B cell (primary cell): ENCODE measurements around the gene PWWP2B. TPM values are rescaled to one million over a fixed set of nuclear protein-coding genes. Genes with fewer than 3 reads are reported as not detected.

Experiments
- ATAC-seq: fragments of 200-7000 bp; cut with Tn5 transposase; one replicate; pipeline ENCODE4 v1.10.0; 2021; ENCODE audit warnings: low read depth, mild to moderate bottlenecking, moderate number of reproducible peaks, moderate library complexity
- CTCF ChIA-PET: fragments of 350-600 bp; sonication (Branson Sonifier 250); formaldehyde crosslinking; loops from one replicate; lab custom pipeline; 2021; ENCODE audit warnings: antibody characterized with exemption, inconsistent platforms; lab: Charles Lee
- POLR2A ChIA-PET: fragments of 350-600 bp; sonication (Branson Sonifier 250); formaldehyde crosslinking; loops from one replicate; lab custom pipeline; 2021; ENCODE audit warnings: antibody characterized with exemption; lab: Charles Lee
- DNase-seq: peaks from one replicate; pipeline ENCODE4 v3.0.0; 2013
- H2AFZ ChIP-seq: 2 replicates; pipeline ENCODE4 v1.6.1; 2012; ENCODE audit warnings: mild to moderate bottlenecking, low read depth, low read length; ENCODE audit not compliant: insufficient read depth, poor library complexity, severe bottlenecking
- H3K27ac ChIP-seq, 2 donors: 1 replicate in 1 of 2; 2 replicates in 1 of 2; pipeline ENCODE4 v1.5.1; 2012 to 2013; ENCODE audit warnings: low read length in 2 of 2, mild to moderate bottlenecking in 2 of 2, moderate library complexity in 1 of 2
- H3K27me3 ChIP-seq, 4 experiments: fragments of 200-600 bp in 1 of 4; sonication (generic) in 1 of 4; replicated peaks in 1 of 4; 1 replicate in 2 of 4; 2 replicates in 2 of 4; pipeline versions ENCODE4 v1.6.1 to v1.7.0; 2013 to 2016; ENCODE audit warnings: low read length in 3 of 4, mild to moderate bottlenecking in 2 of 4, mixed read lengths in 1 of 4, moderate library complexity in 1 of 4; ENCODE audit not compliant: insufficient read depth in 4 of 4, control insufficient read depth in 3 of 4; ENCODE audit errors: control extremely low read depth in 1 of 4
- H3K36me3 ChIP-seq, 2 experiments: replicated peaks in 1 of 2; 1 replicate in 1 of 2; 2 replicates in 1 of 2; pipeline versions ENCODE4 v1.6.1 to v1.7.1; 2013; ENCODE audit warnings: low read length in 1 of 2; ENCODE audit not compliant: insufficient read depth in 2 of 2, control insufficient read depth in 1 of 2; ENCODE audit errors: control extremely low read depth in 1 of 2, extremely low read depth in 1 of 2
- H3K4me1 ChIP-seq, 2 donors: fragments of 200-600 bp in 1 of 2; sonication (generic) in 1 of 2; 1 replicate in 1 of 2; 2 replicates in 1 of 2; pipeline versions ENCODE4 v1.5.1 to v1.6.1; 2013 to 2017; ENCODE audit warnings: low read length in 2 of 2; ENCODE audit not compliant: control insufficient read depth in 2 of 2, insufficient read depth in 2 of 2
- H3K4me2 ChIP-seq: replicated peaks from 2 replicates; pipeline ENCODE3; 2012; ENCODE audit warnings: mild to moderate bottlenecking, low read depth, low read length; ENCODE audit not compliant: poor library complexity, severe bottlenecking
- H3K4me3 ChIP-seq, 5 experiments: fragments of 200-600 bp in 1 of 5; sonication (generic) in 1 of 5; 1 replicate in 3 of 5; 2 replicates in 2 of 5; pipeline versions ENCODE4 v1.5.1 to v1.7.0; 2011 to 2016; ENCODE audit warnings: low read length in 4 of 5, mild to moderate bottlenecking in 4 of 5, low read depth in 2 of 5, control low read depth in 1 of 5, moderate library complexity in 1 of 5; ENCODE audit not compliant: insufficient read depth in 1 of 5; ENCODE audit errors: control extremely low read depth in 1 of 5, extremely low read depth in 1 of 5
- H3K79me2 ChIP-seq: fragments of 200-600 bp; sonication (generic); one replicate; pipeline ENCODE4 v1.6.0; 2016; ENCODE audit warnings: low read length; ENCODE audit not compliant: control insufficient read depth, insufficient read depth
- H3K9ac ChIP-seq: fragments of 200-600 bp; sonication (generic); 2 replicates; pipeline ENCODE4 v1.6.1; 2017; ENCODE audit warnings: mild to moderate bottlenecking, low read length, moderate library complexity
- H3K9me3 ChIP-seq, 3 donors: one replicate each; pipeline versions ENCODE4 v1.6.1 to v1.7.1; 2013; ENCODE audit warnings: low read length in 2 of 3; ENCODE audit not compliant: control insufficient read depth in 2 of 3, insufficient read depth in 1 of 3; ENCODE audit errors: control extremely low read depth in 1 of 3
- H4K20me1 ChIP-seq: 2 replicates; pipeline ENCODE4 v1.6.0; 2012; ENCODE audit warnings: mild to moderate bottlenecking, low read length; ENCODE audit not compliant: insufficient read depth, control insufficient read depth, poor library complexity, severe bottlenecking
- H3K27ac Mint-ChIP-seq: one replicate; pipeline ENCODE4 v1.8.0; 2021; ENCODE audit warnings: mixed read lengths
- H3K27me3 Mint-ChIP-seq: one replicate; pipeline ENCODE4 v1.8.0; 2021; ENCODE audit warnings: mixed read lengths
- H3K4me1 Mint-ChIP-seq: one replicate; pipeline ENCODE4 v1.8.0; 2021; ENCODE audit warnings: mixed read lengths
- H3K4me3 Mint-ChIP-seq: one replicate; pipeline ENCODE4 v1.8.0; 2021; ENCODE audit warnings: mixed read lengths
- H3K9me3 Mint-ChIP-seq: one replicate; pipeline ENCODE4 v1.8.0; 2022; ENCODE audit warnings: mixed read lengths; ENCODE audit not compliant: insufficient read depth
- EZH2 ChIP-seq: IDR thresholded peaks from 2 replicates; pipeline ENCODE4 v1.6.1; 2012; ENCODE audit warnings: borderline replicate concordance, low read depth, mild to moderate bottlenecking, moderate library complexity, low read length; ENCODE audit not compliant: insufficient read depth, poor library complexity, severe bottlenecking
- WGBS: methylation state at CpG from one replicate; pipeline ENCODE4 v1.1.5; 2013; ENCODE audit warnings: missing lambda C conversion rate; ENCODE audit not compliant: insufficient coverage; 5-methylcytosine and 5-hydroxymethylcytosine counted together
- intact Hi-C: fragments of 100-400 bp; cut with micrococcal nuclease; formaldehyde crosslinking; loops from one replicate; pipeline ENCODE4 v1.10.0; 2022
- polyA plus RNA-seq: library from polyadenylated mRNA; depleted of rRNA; stranded (reverse); fragments of >200 nt; gene quantifications from 2 replicates; pipeline ENCODE4 v1.2.3, GENCODE V29; 2012
- total RNA-seq, 2 donors: library from RNA; stranded (reverse); fragments of 120-200 nt in 1 of 2; gene quantifications; 1 replicate in 1 of 2; 2 replicates in 1 of 2; pipeline versions ENCODE4 v1.2.3 to v1.2.4, GENCODE V29; 2013 to 2022
- TF ChIP-seq, protein P1 (sequence below): fragments of 200-600 bp; IDR thresholded peaks from one replicate; pipeline ENCODE4 v1.8.0; 2022; ENCODE audit warnings: antibody characterized with exemption, mild to moderate bottlenecking

The PWWP2B gene
- total and polyA plus RNA-seq, 2 donors (not counting 1 experiment from before 2014, with no cell fraction given) = 13.6 to 34.4 TPM

DNA sequence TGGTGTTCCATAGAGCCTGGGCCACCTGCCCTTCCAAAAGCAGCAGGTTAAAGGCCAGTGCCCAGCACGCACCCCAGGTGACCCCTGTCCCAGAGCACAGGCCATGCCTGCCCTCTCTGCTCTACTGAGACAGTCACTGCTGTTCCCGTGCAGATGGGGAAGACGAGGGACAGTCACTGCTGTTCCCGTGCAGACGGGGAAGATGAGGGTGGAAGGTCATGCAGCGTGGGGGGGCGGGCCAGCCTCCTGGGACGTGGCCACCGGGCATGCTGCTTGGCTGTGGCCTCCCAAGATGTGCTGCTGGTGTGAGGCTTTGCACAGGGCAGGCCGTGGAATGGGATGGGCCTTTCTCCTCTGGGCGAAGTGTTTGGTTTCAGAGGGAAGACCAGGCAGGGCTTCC, 46.6 kb upstream of the PWWP2B start:
- no peak overlapping the region for H2AFZ ChIP-seq
- no peaks in the 10 kb centered on the region for H3K79me2 ChIP-seq
- H3K4me3 Mint-ChIP-seq = no peak overlapping the region
- ATAC-seq (no peak), DNase-seq (no peak)
- 94% methylated on average over 11 of the region's 11 CpGs for WGBS
- POLR2A ChIA-PET = no interaction called here
- no peak overlapping the region for H3K4me2 ChIP-seq
- H3K4me3 ChIP-seq = no peak overlapping the region
- peaks cover 12% of the 10 kb centered on the region for H3K4me1 Mint-ChIP-seq
- no peak overlapping the region for H3K9ac ChIP-seq
- H3K27me3 ChIP-seq = no peaks in the 10 kb centered on the region
- H3K9me3 ChIP-seq = peaks cover 0 to 3% (median 0%) of the 10 kb centered on the region in 3 donors
- intact Hi-C loops = no loop called here
- no peak overlapping the region for H3K27ac ChIP-seq
- no peaks in the 10 kb centered on the region for H3K27me3 Mint-ChIP-seq
- peaks cover 0 to 4% of the 10 kb centered on the region in 2 experiments for H3K36me3 ChIP-seq
- CTCF ChIA-PET = interaction anchor here (1.1 to 1.4 kb wide), 2 partner anchors 11 to 12 kb away, joined by 3 read pairs; no protein-coding TSS in a partner anchor
- TF ChIP-seq, protein P1, sequence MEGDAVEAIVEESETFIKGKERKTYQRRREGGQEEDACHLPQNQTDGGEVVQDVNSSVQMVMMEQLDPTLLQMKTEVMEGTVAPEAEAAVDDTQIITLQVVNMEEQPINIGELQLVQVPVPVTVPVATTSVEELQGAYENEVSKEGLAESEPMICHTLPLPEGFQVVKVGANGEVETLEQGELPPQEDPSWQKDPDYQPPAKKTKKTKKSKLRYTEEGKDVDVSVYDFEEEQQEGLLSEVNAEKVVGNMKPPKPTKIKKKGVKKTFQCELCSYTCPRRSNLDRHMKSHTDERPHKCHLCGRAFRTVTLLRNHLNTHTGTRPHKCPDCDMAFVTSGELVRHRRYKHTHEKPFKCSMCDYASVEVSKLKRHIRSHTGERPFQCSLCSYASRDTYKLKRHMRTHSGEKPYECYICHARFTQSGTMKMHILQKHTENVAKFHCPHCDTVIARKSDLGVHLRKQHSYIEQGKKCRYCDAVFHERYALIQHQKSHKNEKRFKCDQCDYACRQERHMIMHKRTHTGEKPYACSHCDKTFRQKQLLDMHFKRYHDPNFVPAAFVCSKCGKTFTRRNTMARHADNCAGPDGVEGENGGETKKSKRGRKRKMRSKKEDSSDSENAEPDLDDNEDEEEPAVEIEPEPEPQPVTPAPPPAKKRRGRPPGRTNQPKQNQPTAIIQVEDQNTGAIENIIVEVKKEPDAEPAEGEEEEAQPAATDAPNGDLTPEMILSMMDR = no peak
- no peak for TF ChIP-seq EZH2
- no peaks in the 10 kb centered on the region for H3K9me3 Mint-ChIP-seq
- no peaks in the 10 kb centered on the region for H4K20me1 ChIP-seq
- peaks cover 0 to 7% of the 10 kb centered on the region in 2 donors for H3K4me1 ChIP-seq
- H3K27ac Mint-ChIP-seq = no peak overlapping the region

DNA sequence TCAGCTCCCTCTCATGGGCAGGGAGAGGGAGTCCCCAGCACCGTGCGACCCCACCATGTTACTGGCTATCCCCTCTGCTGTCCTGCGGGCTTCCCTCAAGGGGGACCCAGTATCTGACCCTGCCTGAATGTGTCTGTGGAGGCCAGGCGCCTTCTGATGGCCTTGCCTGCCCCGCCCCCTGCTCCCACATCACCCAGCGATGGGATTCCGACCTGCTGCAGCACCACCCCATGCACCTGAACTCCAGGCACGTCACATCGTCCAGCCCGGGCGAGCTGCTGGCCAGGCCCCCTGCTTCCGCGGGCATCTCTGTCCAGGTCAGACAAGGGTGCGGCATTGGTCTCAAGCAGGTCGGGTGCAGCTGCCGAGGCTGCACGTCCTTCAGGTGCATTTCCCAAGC, 46.1 kb upstream of the PWWP2B start:
- no peak for ATAC-seq
- peaks cover 0 to 7% of the 10 kb centered on the region in 2 donors for H3K4me1 ChIP-seq
- intact Hi-C loops = no loop called here

More for the DNA sequence above, 46.1 kb upstream of the PWWP2B start:
- Histone ChIP-seq H2AFZ (no peak overlapping the region), H3K79me2 (no peaks in the 10 kb centered on the region), H3K4me2 (no peak overlapping the region), H3K4me3 (no peak overlapping the region), H3K9ac (no peak overlapping the region), H3K27me3 (no peaks in the 10 kb centered on the region), H3K27ac (no peak overlapping the region), H3K9me3 (peaks cover 0 to 3% (median 0%) of the 10 kb centered on the region in 3 donors), H4K20me1 (no peaks in the 10 kb centered on the region), H3K36me3 (peaks cover 0 to 4% of the 10 kb centered on the region in 2 experiments)
- Mint-ChIP-seq H3K27me3 (no peaks in the 10 kb centered on the region), H3K4me1 (peaks cover 12% of the 10 kb centered on the region), H3K4me3 (no peak overlapping the region), H3K27ac (no peak overlapping the region), H3K9me3 (no peaks in the 10 kb centered on the region)
- DNase-seq = no peak
- ChIA-PET CTCF (interaction anchor here (0.9 to 3.0 kb wide), 2 partner anchors 8 to 127 kb away, joined by 3 to 21 read pairs; no protein-coding TSS in a partner anchor), POLR2A (no interaction called here)
- no peak for TF ChIP-seq EZH2
- TF ChIP-seq, protein P1 = no peak
- 97% methylated on average over 17 of the region's 17 CpGs for WGBS
